T follicular helper cell (primary cell): ENCODE measurements around the gene DLGAP5.

Experiments
- DNase-seq: peaks from one replicate; pipeline ENCODE4 v3.0.0-alpha.2; 2020; ENCODE audit warnings: low read depth

The DLGAP5 gene

GRCh38 chr14:55180434-55180833 lies 11.0 kb downstream of the DLGAP5 start:
- no peak for DNase-seq

- no peak for DNase-seq
Observed at GRCh38 chr14:55180006-55180405, 11.4 kb downstream of the DLGAP5 start.

- DNase-seq = no peak
Observed at GRCh38 chr14:55170526-55170925, 20.9 kb downstream of the DLGAP5 start.

- no peak for DNase-seq
Observed at GRCh38 chr14:55160989-55161388, 30.4 kb downstream of the DLGAP5 start.

GRCh38 chr14:55158412-55158811 lies 33.0 kb downstream of the DLGAP5 start:
- DNase-seq = no peak

- no peak for DNase-seq
Observed at GRCh38 chr14:55157080-55157479, 34.3 kb downstream of the DLGAP5 start.

GRCh38 chr14:55153951-55154350 lies 37.4 kb downstream of the DLGAP5 start:
- no peak for DNase-seq

- DNase-seq = no peak
Observed at GRCh38 chr14:55152052-55152753, 39.2 kb downstream of the DLGAP5 start.

- no peak for DNase-seq
Observed at GRCh38 chr14:55151601-55152000, 39.8 kb downstream of the DLGAP5 start.

- DNase-seq = no peak
Observed at GRCh38 chr14:55146425-55146824, 45.0 kb downstream of the DLGAP5 start.

- DNase-seq = no peak
Observed at GRCh38 chr14:55142466-55142865, 48.9 kb downstream of the DLGAP5 start.

GRCh38 chr14:55141825-55142224 lies 49.6 kb downstream of the DLGAP5 start:
- no peak for DNase-seq

- DNase-seq = no peak
Observed at GRCh38 chr14:55139696-55140509, 51.5 kb downstream of the DLGAP5 start.

GRCh38 chr14:55139141-55139540 lies 52.2 kb downstream of the DLGAP5 start:
- no peak for DNase-seq

- DNase-seq = no peak
Observed at GRCh38 chr14:55138091-55138490, 53.3 kb downstream of the DLGAP5 start.

- DNase-seq = no peak
Observed at GRCh38 chr14:55136885-55137786, 54.2 kb downstream of the DLGAP5 start.

GRCh38 chr14:55136241-55136640 lies 55.1 kb downstream of the DLGAP5 start:
- no peak for DNase-seq

- no peak for DNase-seq
Observed at GRCh38 chr14:55133416-55133815, 58.0 kb downstream of the DLGAP5 start.

GRCh38 chr14:55131370-55132137 lies 59.8 kb downstream of the DLGAP5 start:
- DNase-seq = no peak

- no peak for DNase-seq
Observed at GRCh38 chr14:55130196-55130550, 61.2 kb downstream of the DLGAP5 start.

- peak; percentile 14 for DNase-seq
Observed at GRCh38 chr14:55129428-55130195, 61.8 kb downstream of the DLGAP5 start.
